GM12875 (cell line): ENCODE results near the gene CALR3.

Source experiments
- H3K4me3 ChIP-seq: one replicate; pipeline ENCODE4 v1.5.1; 2011; ENCODE audit warnings: low read depth, low read length, control low read depth
- TF ChIP-seq, protein P1 (sequence below): IDR thresholded peaks from 2 replicates; pipeline ENCODE4 v1.5.1; 2011; ENCODE audit warnings: low read depth, mild to moderate bottlenecking, control low read depth, inconsistent platforms, low read length, moderate library complexity, borderline replicate concordance; ENCODE audit not compliant: insufficient read depth

The CALR3 gene

DNA sequence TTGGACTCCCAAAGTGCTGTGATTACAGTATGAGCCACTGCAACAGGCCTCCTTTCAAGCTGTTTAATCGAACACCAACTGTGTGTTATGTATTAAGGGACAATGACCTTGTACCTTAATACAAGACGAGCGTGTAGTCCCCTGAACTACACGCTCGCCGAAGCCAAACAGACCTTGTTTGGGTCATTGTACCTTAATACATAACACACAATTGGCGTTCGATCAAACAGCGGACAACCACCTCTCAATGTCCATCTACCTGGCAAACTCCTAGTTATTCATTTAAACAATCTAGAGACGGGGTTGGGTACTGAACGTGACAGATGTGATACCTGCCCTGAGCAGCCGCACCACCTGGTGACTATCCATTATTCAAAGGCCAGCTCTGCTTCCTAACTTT, 45.0 kb upstream of the CALR3 start:
- TF ChIP-seq, protein P1, sequence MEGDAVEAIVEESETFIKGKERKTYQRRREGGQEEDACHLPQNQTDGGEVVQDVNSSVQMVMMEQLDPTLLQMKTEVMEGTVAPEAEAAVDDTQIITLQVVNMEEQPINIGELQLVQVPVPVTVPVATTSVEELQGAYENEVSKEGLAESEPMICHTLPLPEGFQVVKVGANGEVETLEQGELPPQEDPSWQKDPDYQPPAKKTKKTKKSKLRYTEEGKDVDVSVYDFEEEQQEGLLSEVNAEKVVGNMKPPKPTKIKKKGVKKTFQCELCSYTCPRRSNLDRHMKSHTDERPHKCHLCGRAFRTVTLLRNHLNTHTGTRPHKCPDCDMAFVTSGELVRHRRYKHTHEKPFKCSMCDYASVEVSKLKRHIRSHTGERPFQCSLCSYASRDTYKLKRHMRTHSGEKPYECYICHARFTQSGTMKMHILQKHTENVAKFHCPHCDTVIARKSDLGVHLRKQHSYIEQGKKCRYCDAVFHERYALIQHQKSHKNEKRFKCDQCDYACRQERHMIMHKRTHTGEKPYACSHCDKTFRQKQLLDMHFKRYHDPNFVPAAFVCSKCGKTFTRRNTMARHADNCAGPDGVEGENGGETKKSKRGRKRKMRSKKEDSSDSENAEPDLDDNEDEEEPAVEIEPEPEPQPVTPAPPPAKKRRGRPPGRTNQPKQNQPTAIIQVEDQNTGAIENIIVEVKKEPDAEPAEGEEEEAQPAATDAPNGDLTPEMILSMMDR = no peak
- peak overlapping the region; percentile 94 for H3K4me3 ChIP-seq

DNA sequence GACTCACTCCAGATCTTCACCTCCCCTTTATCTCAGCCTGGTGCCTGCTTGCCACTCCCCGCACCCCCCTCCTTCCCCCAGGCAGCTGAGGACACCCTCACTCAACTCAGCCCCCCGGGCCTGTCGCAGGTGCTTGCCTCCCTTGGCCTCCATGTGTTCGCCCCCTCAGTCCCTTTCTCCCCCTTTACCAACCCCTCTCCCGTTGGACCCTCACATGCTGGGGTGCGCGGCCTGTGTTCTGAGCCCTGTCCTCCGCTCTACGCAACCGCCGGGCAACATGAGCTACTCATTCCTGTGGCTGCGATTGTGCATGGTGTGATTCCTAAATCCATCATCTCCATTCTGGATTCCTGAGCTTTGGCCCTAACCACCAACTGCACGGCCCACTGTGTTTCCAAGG, 41.1 kb upstream of the CALR3 start:
- TF ChIP-seq, protein P1 = no peak
- no peak overlapping the region for H3K4me3 ChIP-seq

DNA sequence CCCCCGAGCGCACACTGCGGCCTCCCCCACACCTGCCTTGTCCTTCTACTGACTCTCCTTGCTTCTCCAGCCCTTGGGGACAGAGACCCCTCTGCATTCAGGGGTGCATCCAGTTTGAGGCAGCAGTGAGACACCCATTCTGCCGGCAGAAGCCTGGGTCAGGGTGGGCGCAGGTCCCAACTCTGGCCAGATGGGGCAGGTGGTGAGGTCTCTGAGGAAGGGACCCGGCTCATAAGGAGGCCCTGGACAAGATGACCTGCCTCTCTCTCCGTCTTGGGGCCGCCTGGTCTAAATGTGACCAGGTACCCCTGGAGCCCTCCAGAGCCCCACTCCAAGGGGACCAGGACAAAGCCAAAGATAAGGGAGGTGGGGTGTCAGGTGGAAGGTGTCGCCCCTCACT, 40.2 kb upstream of the CALR3 start:
- H3K4me3 ChIP-seq = no peak overlapping the region
- TF ChIP-seq, protein P1 = no peak

DNA sequence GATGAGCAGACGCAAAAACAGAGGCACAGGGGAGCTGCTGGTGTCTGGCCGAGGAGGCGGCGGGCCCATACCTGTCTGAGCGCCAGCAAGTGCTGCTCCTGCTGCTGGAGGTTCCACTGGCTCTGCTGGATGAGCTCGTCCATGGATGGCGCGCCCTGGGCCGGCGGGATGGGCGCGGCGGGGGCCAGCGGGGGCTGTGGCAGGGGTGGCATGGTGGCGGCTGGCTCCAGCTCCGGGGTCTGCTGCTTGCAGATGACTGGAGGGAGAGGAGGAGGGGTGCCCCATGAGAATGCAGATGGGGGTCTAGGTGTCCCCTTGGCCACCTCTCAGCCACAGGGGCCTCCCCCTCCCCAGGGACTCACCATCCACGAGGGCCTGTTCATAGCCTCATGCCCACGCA, 39.4 kb upstream of the CALR3 start:
- H3K4me3 ChIP-seq = no peak overlapping the region
- TF ChIP-seq, protein P1 = no peak

DNA sequence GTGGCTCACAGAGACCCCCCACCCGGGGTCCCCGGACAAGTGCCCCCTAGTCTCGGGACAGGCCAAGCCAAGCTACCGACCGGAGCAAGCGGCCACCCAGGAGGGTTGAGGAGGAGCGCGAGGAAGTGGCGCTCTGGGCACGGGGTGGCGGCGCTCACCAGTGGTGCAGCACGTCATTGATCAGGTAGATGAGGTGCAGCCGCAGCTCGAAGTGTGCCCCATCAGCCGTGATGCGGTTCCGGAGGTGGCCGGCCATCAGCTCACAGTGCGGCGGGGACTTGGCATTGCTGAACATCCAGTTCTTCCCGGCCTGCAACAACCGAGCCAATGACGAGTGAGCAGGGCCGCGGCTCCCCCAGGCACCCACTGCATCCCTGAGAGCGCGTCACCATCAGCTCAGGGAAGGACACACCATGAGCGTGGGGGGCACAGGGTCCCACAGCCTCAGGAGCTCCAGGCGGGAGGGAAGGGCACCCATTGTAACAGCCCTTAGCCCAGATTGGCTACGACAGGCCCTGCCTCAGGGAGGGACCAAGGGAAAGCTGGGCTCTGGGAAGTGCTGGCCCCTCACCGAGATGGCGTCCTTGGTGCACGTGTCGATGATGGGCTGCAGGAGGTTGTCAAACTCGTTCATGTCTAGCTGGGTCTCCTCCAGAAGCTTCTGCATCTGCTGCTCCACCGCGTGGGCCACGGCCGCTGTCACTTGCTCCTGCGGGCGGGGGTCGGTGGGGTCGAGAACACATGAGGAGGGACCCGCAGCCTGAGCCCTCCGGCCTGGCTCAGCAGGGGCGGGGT, 36.7 kb upstream of the CALR3 start:
- TF ChIP-seq, protein P1 = no peak
- H3K4me3 ChIP-seq = no peak overlapping the region

DNA sequence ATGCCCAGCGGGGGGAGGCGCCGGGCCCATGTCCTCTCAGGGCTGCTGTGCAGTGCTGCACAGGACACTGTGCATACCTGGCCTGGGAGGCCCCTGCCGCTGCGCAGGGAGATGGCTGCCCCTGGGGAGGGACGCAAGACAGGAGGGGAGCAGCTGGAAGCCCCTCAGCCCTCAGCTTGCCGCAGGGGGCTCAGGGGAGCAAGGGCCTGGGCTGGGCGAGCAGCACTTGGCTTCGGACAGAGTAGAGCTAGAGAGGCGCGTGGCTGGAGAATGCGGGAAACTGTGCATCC, 35.4 kb upstream of the CALR3 start:
- TF ChIP-seq, protein P1 = no peak
- no peak overlapping the region for H3K4me3 ChIP-seq

DNA sequence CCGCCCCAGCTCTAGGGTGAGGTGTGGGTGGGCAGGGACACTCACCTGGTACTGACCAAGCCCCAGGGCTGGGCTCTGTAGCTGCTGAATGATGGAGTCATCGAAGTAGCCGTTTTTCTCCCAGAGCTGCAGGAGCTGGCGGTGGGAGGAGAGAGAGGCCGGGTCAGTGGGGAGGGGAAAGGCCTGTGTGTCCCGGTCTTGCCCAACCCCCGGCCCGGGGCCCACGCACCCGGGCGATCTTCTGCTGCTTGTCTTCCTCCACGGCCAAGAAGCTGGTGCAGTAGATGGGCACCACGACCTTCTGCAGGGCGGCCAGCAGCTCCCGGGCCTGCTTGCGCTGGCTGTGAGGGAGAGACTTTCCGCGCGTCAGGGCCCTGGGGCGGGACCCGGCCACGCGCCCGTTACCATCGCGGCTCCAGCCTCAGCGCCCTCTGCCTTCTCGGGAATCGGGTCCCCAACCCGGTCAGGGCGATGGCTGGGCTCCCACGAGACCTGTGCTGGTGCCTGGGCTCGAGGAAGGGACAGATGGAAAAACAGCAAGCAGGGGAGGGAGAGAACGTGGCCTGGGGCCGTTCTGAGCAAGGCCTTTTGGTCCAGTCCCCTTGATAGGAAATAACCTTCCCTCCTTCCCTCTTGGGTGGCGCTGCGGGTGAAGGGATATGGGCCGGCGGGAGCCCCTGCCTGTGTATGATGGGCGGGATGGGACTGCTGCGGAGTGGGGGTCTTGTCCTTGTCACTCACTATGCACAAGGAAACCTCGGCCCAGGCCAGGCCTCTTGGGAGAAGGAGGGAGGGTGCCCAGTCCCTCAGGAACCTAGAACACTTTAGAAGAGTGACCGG, 34.8 kb upstream of the CALR3 start:
- no peak overlapping the region for H3K4me3 ChIP-seq
- TF ChIP-seq, protein P1 = no peak
